ENCODE data around the gene ZNF570. TPM values are rescaled to one million over a fixed set of nuclear protein-coding genes. Genes with fewer than 3 reads are reported as not detected.

Gene ZNF570
- total RNA-seq, 1 donor from 2014 or later = 6.8 TPM

Other genes starting within 250 kb of the ZNF570 start
- 5.2 TPM for gene ZNF527, start 98.3 kb upstream of the ZNF570 start, total RNA-seq
- gene ZNF569, start 1.9 kb upstream of the ZNF570 start, total RNA-seq = 7.3 TPM
- 6.3 TPM for gene ZNF793, start 37.6 kb downstream of the ZNF570 start, total RNA-seq
- gene ZNF571, start 125.4 kb downstream of the ZNF570 start, total RNA-seq = 4.7 TPM
- gene ZNF540, start 125.5 kb downstream of the ZNF570 start, total RNA-seq = 1.6 TPM
- 22.4 TPM for gene ZFP30, start 186.1 kb downstream of the ZNF570 start, total RNA-seq